GM19099 (cell line): ENCODE measurements around the gene CLIC4.

ENCODE experiments used
- POLR2A ChIP-seq: IDR thresholded peaks from 3 replicates; pipeline ENCODE4 v1.6.1; 2011; ENCODE audit warnings: low read depth; ENCODE audit not compliant: insufficient read length; ENCODE audit errors: extremely low read depth

Gene CLIC4

DNA sequence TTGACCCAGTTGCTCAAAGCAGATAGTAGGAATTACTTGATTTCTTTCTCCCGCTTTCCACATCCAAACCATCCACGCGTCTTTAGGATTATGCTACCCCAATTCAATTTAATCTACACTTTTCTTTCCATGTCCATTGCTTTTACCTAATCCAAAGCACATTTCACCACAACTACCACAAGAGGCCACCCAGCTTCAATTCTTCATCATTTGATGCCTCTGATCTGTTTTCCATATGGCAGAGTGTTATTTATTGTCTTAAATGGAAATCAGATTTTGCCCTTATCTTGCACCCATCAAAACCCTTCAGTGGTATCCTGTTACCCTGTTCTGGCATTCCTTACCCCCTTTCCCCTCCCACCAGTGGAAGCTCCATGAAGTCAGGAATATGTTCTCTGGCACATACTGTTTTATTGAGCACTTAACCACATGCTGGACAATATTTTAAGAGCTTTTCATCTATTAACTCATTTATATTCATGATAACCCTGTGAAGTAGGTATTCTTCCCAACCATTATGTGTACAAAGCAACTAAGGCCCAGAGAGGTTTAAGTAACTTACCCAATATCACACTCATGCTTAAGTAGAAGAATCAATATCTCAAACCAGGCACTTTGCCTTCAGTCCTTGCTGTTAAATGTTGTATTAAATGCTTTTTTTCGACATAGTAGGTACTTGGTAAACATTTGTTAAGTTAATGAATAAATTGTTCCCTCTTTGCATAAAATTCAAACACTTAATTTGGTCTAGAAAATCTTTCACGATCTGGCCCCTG, 34.6 kb downstream of the CLIC4 start:
- no peak for TF ChIP-seq POLR2A

DNA sequence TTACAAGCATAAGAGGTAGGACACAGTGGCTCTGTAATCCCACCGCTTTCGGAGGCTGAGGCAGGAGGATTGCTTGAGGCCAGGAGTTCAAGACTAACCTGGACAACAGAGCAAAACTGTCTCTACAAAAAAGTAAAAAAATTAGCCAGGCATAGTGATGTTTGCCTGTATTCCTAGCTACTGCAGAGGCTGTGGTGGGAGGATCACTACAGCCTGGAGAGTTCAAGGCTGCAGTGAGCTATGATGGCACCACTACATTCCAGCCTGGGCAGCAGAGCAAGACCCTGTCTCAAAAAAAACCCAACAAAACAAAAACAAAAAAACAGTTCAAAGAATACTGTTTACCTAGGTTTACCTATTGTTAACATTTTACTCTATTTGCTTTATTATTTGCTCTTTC, 37.4 kb downstream of the CLIC4 start:
- TF ChIP-seq POLR2A, result no peak

DNA sequence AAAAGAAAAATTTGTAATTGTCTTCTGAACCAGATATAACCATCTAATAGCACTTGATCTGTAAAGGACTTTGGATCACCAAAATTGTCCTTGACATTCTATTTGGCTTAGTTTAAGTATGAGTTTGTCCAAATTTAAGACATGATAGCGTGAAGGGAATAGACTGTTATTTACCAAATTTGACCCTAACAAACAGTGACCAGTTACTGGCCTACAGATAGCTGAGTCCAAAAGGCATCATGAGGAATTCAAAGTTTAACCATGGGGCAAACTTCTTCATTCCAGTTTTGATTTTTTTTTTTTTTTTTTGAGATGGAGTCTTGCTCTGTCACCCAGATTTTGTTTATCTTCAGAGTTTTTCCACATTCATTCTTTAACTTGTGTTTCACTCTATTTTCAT, 38.5 kb downstream of the CLIC4 start:
- TF ChIP-seq POLR2A, result no peak

DNA sequence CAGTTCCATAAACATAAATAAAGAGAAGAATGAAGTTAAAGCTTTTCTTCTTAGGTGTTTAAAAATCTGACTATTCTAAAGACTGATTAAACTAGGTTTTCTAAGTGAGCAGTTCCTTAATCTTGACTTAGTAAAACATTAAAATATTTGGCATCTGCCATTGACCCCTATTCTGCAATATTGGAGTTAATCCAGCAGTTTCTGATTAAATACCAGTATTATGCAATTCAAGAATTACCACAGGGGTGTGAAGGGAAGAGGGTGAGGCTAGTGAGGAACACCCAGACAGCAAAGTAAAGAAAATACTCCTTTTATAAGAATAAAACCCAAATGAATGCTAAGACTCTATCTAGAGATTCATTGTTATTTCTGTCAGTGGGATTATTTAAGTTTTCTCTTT, 40.9 kb downstream of the CLIC4 start:
- no peak for TF ChIP-seq POLR2A

DNA sequence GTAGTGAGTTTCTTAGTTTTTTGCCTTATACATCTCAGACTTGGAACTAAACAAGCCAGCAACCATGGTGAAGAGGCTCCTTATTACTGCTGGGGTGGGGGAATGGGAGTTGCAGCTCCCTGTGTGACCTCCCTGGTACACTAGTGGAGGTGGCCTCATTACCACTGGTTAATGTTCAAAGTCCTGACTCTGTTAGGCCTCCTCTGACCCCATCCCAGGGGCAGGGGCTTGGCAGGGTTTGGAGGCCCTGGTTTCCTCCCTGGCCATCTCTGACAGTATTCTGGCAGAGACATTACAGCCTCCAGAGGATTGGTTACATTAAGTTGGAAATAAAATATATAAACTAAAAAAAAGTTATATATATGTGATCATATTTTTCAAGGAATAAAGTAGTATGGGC, 45.2 kb downstream of the CLIC4 start:
- no peak for TF ChIP-seq POLR2A

DNA sequence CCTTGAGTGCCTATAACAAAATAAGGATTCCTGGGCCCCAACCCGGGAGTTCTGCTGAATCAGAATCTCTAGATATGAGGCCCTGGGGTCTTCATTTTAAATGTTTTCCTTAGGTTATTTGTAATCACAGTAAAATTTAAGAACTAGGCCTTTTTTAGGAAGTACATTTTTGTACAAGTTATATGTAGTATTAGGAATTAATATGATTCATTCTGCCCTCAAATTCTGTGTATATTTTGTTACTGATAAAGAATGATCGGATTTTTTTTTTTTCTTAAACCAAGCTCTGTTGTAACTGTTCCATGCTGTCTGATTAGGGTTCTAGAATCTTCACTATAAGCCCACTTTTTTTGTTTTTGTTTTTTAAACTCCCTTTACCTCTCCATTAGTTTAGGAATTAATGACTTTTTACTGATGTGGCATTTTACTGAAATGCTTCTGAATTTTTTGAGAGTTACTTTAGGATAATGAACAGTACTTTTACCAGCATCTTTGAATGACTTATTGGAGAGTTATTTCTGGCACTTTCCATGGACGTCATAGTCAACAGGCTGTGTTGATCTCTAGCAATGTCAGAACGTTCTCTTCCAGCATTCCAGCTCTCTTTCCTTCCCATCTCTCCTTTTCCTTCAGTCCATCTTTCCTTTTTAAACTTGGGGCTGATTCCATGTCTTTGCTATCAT, 48.3 kb downstream of the CLIC4 start:
- TF ChIP-seq POLR2A, result no peak

DNA sequence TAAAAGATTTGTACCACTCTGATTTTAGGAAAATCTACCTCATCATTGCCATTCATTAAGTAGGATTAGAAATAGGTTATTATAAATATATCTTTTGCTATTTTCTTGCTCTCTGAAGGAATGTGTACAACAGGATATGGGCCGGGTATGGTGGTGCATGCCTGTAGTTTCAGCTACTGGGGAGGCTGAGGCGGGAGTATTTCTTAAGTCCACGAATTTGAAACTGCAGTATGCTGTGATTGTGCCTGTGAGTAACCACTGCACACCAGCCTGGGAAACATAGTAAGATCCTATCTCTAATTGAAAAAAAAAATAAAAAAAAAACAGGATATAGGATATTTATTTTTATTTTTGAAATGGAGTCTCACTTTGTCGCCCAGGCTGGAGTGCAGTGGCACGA, 50.0 kb downstream of the CLIC4 start:
- no peak for TF ChIP-seq POLR2A

DNA sequence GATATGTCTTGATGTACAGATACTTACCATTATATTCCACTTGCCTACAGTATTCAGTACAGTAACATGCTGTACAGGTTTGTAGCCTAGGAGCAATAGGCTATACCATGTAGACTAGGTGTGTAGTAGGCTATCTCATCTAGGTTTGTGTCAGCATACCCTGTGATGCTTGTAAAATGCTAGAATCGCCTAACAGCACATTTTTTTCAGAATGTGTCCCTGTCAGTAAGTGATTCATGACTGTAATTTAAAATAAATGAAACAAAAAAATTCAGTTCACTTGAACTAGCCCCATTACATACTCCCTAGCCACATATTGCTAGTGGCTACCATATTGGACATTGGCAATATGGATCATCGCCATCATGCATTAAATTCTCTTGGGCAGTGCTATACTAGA, 51.3 kb downstream of the CLIC4 start:
- no peak for TF ChIP-seq POLR2A

DNA sequence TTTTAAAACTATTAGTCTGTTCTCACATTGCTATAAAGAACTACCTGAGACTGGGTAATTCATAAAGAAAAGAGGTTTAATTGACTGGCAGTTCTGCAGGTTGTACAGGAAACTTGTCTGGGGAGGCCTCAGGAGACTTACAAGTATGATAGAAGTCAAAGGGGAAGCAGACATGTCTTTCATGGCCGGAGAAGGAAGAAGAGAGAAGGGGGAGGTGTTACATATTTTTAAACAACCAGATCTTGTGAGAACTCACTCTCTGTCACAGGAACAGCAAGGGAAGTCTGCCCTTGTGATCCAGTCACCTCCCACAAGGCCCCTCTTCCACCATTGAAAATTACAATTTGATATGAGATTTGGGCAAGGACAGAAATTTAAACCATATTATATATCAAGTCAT, 55.9 kb downstream of the CLIC4 start:
- no peak for TF ChIP-seq POLR2A

DNA sequence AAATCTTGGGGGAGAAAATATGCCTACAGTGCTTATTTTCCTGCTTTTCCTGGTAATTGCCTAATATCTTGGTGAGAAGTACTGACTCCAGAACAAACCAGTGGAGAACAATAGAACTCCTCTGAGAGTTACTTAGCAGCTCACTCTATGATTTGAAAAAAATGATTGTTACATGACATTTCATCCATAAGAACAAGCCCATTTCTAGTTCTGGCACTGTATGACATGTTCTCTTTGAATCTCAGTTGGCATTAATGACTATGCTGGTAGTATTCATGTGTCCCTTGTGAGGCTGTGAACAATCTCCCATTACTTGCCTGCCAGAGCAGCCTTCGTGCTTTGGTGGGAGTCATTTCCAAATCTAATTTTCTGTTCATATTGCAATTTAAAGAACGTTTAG, 58.0 kb downstream of the CLIC4 start:
- TF ChIP-seq POLR2A, result no peak

DNA sequence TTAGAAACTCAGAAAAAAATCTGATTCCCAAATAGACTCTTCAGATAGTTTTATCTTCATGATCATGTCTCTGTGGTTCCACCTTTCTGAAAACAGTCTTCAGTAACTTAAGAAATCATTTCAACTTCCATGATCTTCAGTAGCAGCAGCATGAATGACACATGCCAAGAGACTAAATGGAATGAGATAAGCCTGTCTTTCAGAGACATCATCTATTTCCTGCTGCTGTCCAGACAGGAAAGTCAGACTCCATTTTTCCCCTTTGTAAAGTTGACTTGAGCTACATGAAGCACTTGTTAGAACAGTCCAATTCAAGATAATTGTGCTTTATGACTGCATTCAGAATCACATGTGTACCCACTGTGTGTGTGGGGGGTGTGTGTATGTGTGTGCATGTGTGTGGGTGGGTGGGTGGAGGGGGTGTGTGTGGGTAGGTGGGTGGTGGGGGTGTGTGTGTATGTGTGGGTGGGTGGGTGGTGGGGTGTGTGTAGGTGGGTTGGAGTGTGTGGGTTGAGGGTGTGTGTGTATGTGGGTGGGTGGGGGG, 58.8 kb downstream of the CLIC4 start:
- TF ChIP-seq POLR2A, result no peak

DNA sequence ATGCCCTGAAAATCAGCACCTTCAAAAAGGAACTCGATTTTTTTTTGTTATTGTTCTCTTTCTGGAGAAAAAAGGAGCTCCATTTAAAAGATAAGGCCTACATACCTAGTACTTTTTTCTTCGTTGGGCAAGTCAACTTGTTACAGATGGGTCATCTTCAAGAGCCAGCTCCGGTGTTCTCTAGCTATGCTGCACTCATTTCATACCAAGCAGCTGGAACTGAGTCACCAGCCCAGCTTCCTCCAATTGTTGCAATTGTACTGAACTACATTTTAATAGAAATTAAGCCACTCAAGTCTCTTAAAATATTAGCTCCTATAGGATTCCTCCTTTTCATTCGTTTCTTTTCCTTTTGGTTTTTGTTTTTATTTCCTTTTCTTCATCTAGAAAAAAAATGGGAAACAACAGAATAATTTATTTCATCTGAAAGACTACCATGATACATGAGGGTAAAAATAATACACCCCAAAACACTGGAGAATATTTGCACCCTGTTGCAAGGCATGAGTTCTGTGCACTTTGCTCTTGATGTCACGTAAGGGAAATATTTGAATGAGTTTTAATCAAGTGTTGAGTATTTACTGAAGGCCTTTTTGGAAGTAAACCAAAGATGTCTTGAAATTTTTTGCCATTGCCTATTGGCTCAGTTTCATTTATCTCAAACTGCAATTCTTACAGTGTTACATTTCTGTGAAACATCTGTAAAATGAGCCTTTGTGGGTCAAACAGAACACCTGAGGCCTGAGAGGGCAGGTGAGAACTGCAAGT, 60.5 kb downstream of the CLIC4 start:
- TF ChIP-seq POLR2A, result no peak

DNA sequence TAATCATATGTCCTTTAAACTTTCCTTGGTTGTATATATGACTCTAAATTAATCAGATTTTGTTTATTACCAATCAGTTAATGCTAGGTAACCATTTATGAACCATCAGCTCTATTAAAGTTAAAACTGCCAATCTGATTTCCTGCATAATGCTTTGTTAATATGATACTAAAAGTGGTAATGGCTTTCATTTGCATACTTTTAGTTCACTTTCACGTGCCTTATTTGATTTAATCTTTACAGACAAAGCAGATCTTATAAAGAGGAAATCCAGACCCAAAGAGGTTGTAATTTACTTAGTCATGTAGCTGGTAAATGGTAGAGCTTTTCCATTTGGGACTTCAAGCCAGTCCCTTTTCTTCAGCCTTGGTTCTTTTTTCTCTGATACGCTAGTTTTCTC, 61.3 kb downstream of the CLIC4 start:
- no peak for TF ChIP-seq POLR2A

DNA sequence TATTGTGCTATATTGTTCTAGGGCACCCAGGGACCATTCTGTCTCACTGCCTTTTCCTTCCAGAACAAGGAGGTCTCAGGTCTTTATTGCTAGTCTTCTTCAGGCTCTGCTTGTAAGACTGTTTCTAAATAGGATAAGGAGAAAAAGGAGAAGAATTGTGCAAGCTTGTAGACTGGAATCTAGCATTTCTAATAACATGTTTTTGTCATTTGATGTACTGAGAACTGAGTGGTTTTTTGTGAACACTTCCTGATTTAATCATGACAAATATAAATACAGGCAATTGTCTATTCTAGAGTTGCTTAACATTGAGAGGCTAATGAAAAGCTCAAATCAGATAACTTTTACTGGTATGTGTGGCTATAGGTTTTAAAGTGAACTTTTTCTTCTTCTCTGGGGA, 77.6 kb downstream of the CLIC4 start:
- TF ChIP-seq POLR2A, result no peak

DNA sequence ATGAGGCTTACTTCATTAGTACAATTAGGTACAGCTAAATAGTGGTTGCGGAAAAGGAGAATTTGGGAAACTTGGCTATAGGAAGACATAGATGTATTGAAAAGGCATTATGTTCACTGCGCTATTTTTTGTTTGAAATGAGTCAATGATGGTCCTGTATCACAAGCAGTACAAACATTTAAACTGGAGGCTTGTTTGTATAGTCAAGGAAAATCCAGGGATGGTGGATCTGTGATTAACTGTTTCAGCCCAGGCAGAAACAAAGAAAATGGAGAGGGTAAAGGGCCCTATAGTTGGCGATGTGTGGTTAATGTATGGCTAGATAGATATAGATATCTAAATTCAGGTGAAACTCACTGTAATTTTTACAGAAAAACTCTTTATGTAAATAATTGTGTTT, 79.9 kb downstream of the CLIC4 start:
- no peak for TF ChIP-seq POLR2A

DNA sequence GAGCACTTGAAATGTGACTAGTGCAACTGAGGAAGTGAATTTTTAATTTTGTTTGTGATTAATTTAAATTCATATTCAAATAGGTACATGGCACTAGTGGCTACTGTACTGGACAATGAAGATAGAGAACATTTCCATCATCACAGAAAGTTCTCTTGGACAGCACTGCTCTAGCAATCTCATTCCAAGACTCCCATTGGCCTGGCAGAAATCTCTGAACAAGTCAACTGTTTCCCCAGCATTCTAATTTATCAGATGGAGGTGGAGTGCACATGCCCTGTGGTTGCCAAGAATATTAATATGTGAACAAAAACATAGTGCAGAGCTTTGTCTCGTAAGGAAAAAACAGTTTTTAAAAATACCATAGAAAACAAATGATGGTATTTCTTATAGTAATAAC, 81.3 kb downstream of the CLIC4 start:
- no peak for TF ChIP-seq POLR2A

DNA sequence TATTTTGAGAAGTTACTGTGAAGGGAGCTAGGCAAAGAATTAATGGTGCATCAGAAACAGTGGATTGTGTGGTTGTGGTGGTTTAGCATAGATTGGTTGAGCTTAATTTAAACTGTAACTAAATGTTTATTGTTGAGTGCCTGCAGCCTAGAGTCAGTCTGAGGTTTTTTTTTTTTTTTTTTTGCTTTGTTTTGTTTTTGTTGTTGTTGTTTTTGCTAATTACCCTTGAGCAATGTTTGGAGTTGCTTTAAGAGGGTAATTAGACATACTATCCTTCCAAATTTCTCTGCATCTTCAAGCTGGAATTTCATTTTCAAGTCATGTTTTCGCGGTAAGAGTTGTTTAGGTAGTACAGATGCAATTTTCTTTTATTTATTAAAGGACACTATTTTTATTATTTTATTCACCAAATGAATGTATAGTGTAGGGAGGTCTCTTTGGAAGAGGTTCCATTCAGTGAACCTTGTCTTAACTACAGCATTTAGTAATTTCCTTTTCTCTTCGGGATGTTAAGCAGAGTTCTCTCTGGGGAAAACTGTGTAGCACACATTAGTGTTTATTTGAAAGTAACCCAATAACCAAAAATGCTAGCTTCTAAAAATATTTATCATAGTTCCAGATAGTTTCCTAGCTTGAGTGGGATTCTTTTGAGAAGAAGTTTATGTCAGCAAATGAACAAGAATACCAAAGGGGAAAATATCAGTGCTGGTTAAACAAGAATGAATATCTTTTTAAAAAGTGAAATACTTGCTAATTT, 82.3 kb downstream of the CLIC4 start:
- TF ChIP-seq POLR2A, result no peak
